K562 (cell line): ENCODE data around the gene KCNMB1. TPM values are rescaled to one million over a fixed set of nuclear protein-coding genes. Genes with fewer than 3 reads are reported as not detected.

Experiments
- ATAC-seq: fragments of 200-7000 bp; cut with Tn5 transposase; 3 replicates; pipeline ENCODE4 v1.9.1; 2020; ENCODE audit warnings: moderate library complexity
- BruUV-seq: library from RNA; stranded (reverse); fragments of 400-500 nt; replicated peaks from 2 replicates; lab custom pipeline; 2021; lab: Mats Ljungman, UMichigan
- CTCF ChIA-PET: fragments of 300-600 bp; formaldehyde crosslinking; extraction: SDS; loops from one replicate; lab custom pipeline; 2021; ENCODE audit warnings: low intra/inter-chr PET ratio; lab: Yijun Ruan, JAX
- POLR2A ChIA-PET: fragments of 300-600, 350-650 bp; sonication (Branson Sonifier 250); formaldehyde crosslinking; extraction: SDS; loops from one replicate; lab custom pipeline; 2021; ENCODE audit warnings: antibody characterized with exemption, inconsistent platforms; lab: Yijun Ruan, JAX
- DNase-seq, 4 experiments: peaks; one replicate each; pipeline versions ENCODE4 v3.0.0 to v3.0.0-alpha.2; 2011 to 2018; ENCODE audit warnings: low spot score in 3 of 4, mixed read lengths in 3 of 4; ENCODE audit errors: extremely low read depth in 1 of 4
- FAIRE-seq: peaks from 2 replicates; lab custom pipeline; 2011; peaks lifted over from hg19 to GRCh38; lab: Jason Lieb, UNC
- H2AFZ ChIP-seq: 2 replicates; pipeline ENCODE4 v1.6.0; 2011; ENCODE audit warnings: low read depth, low read length, control low read depth, inconsistent platforms
- H3K27ac ChIP-seq: fragments of 200-600 bp; 3 replicates; pipeline ENCODE4 v1.8.0; 2011; ENCODE audit warnings: low read depth, mild to moderate bottlenecking, control low read depth, inconsistent platforms, low read length, moderate library complexity, mixed read lengths; ENCODE audit errors: extremely low read depth
- H3K27me3 ChIP-seq, 2 experiments: fragments of 300-600 bp in 1 of 2; 2 replicates in 1 of 2; 3 replicates in 1 of 2; pipeline versions ENCODE4 v1.6.0 to v1.8.0; 2011; ENCODE audit warnings: inconsistent platforms in 2 of 2, low read length in 2 of 2, mild to moderate bottlenecking in 1 of 2, mixed read lengths in 1 of 2, moderate library complexity in 1 of 2; ENCODE audit not compliant: control insufficient read depth in 2 of 2, insufficient read depth in 2 of 2
- H3K36me3 ChIP-seq: fragments of 300-600 bp; 3 replicates; pipeline ENCODE4 v1.8.0; 2011; ENCODE audit warnings: mild to moderate bottlenecking, low read length, inconsistent platforms; ENCODE audit not compliant: control insufficient read depth, insufficient read depth
- H3K4me1 ChIP-seq, 2 experiments: fragments of 200-600 bp in 1 of 2; replicated peaks in 1 of 2; 2 replicates in 1 of 2; 3 replicates in 1 of 2; pipeline versions ENCODE4 v1.5.1 to v1.8.0; 2011; ENCODE audit warnings: inconsistent platforms in 2 of 2, low read length in 2 of 2, mild to moderate bottlenecking in 1 of 2, mixed read lengths in 1 of 2, moderate library complexity in 1 of 2; ENCODE audit not compliant: control insufficient read depth in 2 of 2, insufficient read depth in 2 of 2
- H3K4me2 ChIP-seq: 2 replicates; pipeline ENCODE4 v1.6.1; 2011; ENCODE audit warnings: low read length, control low read depth, inconsistent platforms, mixed read lengths; ENCODE audit not compliant: insufficient read depth
- H3K4me3 ChIP-seq: fragments of 200-600 bp; sonication (generic), shearing (Covaris generic); 2 replicates; pipeline ENCODE4 v1.5.1; 2016; ENCODE audit warnings: control low read depth, inconsistent platforms
- H3K79me2 ChIP-seq: fragments of 200-600 bp; 3 replicates; pipeline ENCODE4 v1.8.0; 2011; ENCODE audit warnings: low read length, inconsistent platforms; ENCODE audit not compliant: control insufficient read depth, insufficient read depth
- H3K9ac ChIP-seq, 2 experiments: 2 replicates each; pipeline versions ENCODE4 v1.6.0 to v1.6.1; 2011; ENCODE audit warnings: low read depth in 2 of 2, low read length in 2 of 2, control low read depth in 1 of 2, inconsistent platforms in 1 of 2, mild to moderate bottlenecking in 1 of 2, mixed read lengths in 1 of 2; ENCODE audit not compliant: insufficient read depth in 1 of 2
- H3K9me1 ChIP-seq: one replicate; pipeline ENCODE4 v1.6.0; 2011; ENCODE audit warnings: inconsistent platforms, mild to moderate bottlenecking, low read length, moderate library complexity; ENCODE audit not compliant: control insufficient read depth, insufficient read depth
- H3K9me3 ChIP-seq: replicated peaks from 2 replicates; pipeline ENCODE4 v1.5.1; 2011; ENCODE audit warnings: low read depth, low read length, inconsistent platforms; ENCODE audit not compliant: control insufficient read depth, insufficient read depth
- H4K20me1 ChIP-seq: replicated peaks from 2 replicates; pipeline ENCODE4 v1.6.1; 2011; ENCODE audit warnings: low read length, inconsistent platforms, mixed read lengths; ENCODE audit not compliant: control insufficient read depth, insufficient read depth
- ARID3A ChIP-seq: IDR thresholded peaks from 2 replicates; pipeline ENCODE4 v1.6.1; 2012; ENCODE audit warnings: low read depth, low read length, improper control_type of control experiment, borderline replicate concordance
- CTBP1 ChIP-seq: fragments of 450-650 bp; IDR thresholded peaks from 2 replicates; pipeline ENCODE4 v1.6.1; 2016; ENCODE audit warnings: borderline replicate concordance
- E2F3 ChIP-seq: fragments of 250-450 bp; sonication (Bioruptor Pico); IDR thresholded peaks from 2 replicates; pipeline ENCODE4 v1.4.0; 2020; ENCODE audit warnings: mild to moderate bottlenecking
- MTF1 ChIP-seq: fragments of 250-450 bp; sonication (Bioruptor Pico); IDR thresholded peaks from 2 replicates; pipeline ENCODE4 v1.9.0; 2021; ENCODE audit warnings: moderate library complexity, mild to moderate bottlenecking, inconsistent platforms, borderline replicate concordance
- RCOR1 ChIP-seq, 2 experiments: IDR thresholded peaks; 2 replicates each; pipeline ENCODE4 v1.6.1; 2012; ENCODE audit warnings: low read depth in 2 of 2, low read length in 2 of 2, borderline replicate concordance in 1 of 2, improper control_type of control experiment in 1 of 2
- SMC3 ChIP-seq: conservative IDR thresholded peaks from 2 replicates; pipeline ENCODE4 v1.6.1; 2011; ENCODE audit warnings: low read depth, low read length, improper control_type of control experiment; ENCODE audit not compliant: insufficient read depth
- SNAPC5 ChIP-seq: fragments of 250-450 bp; sonication (Bioruptor Pico); IDR thresholded peaks from 2 replicates; pipeline ENCODE4 v1.8.0; 2021; ENCODE audit warnings: moderate library complexity, mild to moderate bottlenecking, inconsistent platforms
- SPI1 ChIP-seq: IDR thresholded peaks from 2 replicates; pipeline ENCODE4 v1.6.1; 2011; ENCODE audit warnings: low read depth, low read length, control low read depth, borderline replicate concordance
- ZHX1 ChIP-seq: fragments of 150-350 bp; conservative IDR thresholded peaks from 2 replicates; pipeline ENCODE4 v1.6.1; 2014; ENCODE audit warnings: low read length
- ZMIZ1 ChIP-seq, 2 experiments: fragments of 150-350 bp in 1 of 2; IDR thresholded peaks; 2 replicates each; pipeline ENCODE4 v1.6.1; 2012 to 2016; ENCODE audit warnings: low read depth in 2 of 2, low read length in 2 of 2, mild to moderate bottlenecking in 1 of 2, moderate library complexity in 1 of 2
- ZNF121 ChIP-seq: sonication (generic); formaldehyde crosslinking; conservative IDR thresholded peaks from 2 replicates; pipeline ENCODE4 v1.8.0; 2022; ENCODE audit warnings: missing genetic modification reagents
- ZNF134 ChIP-seq: fragments of 250-450 bp; sonication (Bioruptor Pico); conservative IDR thresholded peaks from 2 replicates; pipeline ENCODE4 v1.4.0; 2020
- WGBS: fragments of 100-300 bp; shearing (Covaris generic); methylation state at CpG from one replicate; pipeline ENCODE4 v1.1.6; 2016; ENCODE audit warnings: low coverage, mixed read lengths; ENCODE audit not compliant: insufficient coverage; ENCODE audit errors: missing lambda C conversion rate; 5-methylcytosine and 5-hydroxymethylcytosine counted together
- in situ Hi-C: fragments of 300-500 bp; cut with MboI; formaldehyde crosslinking; loops from 4 replicates; pipeline ENCODE4 v1.15.0; 2018; ENCODE audit warnings: inconsistent platforms, mixed read lengths
- intact Hi-C: fragments of 100-400 bp; cut with micrococcal nuclease; formaldehyde crosslinking; loops from 2 replicates; pipeline ENCODE4 v1.14.2; 2022
- polyA plus RNA-seq, 8 experiments: library from polyadenylated mRNA; depleted of rRNA in 4 of 8; stranded (reverse) in 5 of 8; unstranded in 3 of 8; fragments of >200 nt; fragmentation: Nextera tagmentation in 2 of 8; fragmentation: Illumina TruSeq in 1 of 8; extraction: Ambion mirVana in 2 of 8; extraction: Trizol in 1 of 8; gene quantifications; 2 replicates each; pipeline versions ENCODE4 v1.2.1 to v1.2.3, GENCODE V29; 2011 to 2014; ENCODE audit warnings: inconsistent platforms in 1 of 8, missing spikeins in 1 of 8
- total RNA-seq, 7 experiments: library from RNA; depleted of rRNA in 6 of 7; stranded (reverse); fragments of >200 nt in 6 of 7; fragmentation: Illumina TruSeq in 2 of 7; extraction: Trizol in 2 of 7; gene quantifications; 2 replicates each; pipeline versions ENCODE4 v1.2.1 to v1.2.3, GENCODE V29; 2011 to 2021; ENCODE audit warnings: low replicate concordance in 1 of 7

The KCNMB1 gene
- total and polyA plus RNA-seq, 9 of the 15 experiments (the other 6 are each of a cell fraction or from before 2014, with no cell fraction given): not detected

GRCh38 chr5:170338933-170339779 lies 50.0 kb downstream of the KCNMB1 start:
- WGBS: 35% methylated on average over 4 of the region's 4 CpGs
- Histone ChIP-seq H3K4me1 (peaks cover 0 to 9% of the 10 kb centered on the region in 2 experiments; a peak in 3 of 5 replicates), H3K27ac (no peak overlapping the region), H3K27me3 (no peaks in the 10 kb centered on the region; a peak in 3 of 5 replicates), H3K9me3 (no peaks in the 10 kb centered on the region), H3K9ac (no peak overlapping the region), H3K36me3 (no peaks in the 10 kb centered on the region), H3K79me2 (no peaks in the 10 kb centered on the region), H3K4me2 (no peak overlapping the region), H4K20me1 (no peaks in the 10 kb centered on the region), H2AFZ (no peak overlapping the region), H3K9me1 (no peaks in the 10 kb centered on the region), H3K4me3 (no peak overlapping the region)
- peak; percentile 89 for ATAC-seq
- POLR2A ChIA-PET: interaction anchor here (0.6 to 1.4 kb wide), 3 partner anchors 9 to 138 kb away, joined by 3 to 4 read pairs (median 3); no protein-coding TSS in a partner anchor
- CTCF ChIA-PET: interaction anchor here (1.7 to 2.6 kb wide), 4 partner anchors 65 to 237 kb away, joined by 4 to 58 read pairs (median 12); no protein-coding TSS in a partner anchor
- intact Hi-C loops: loop anchor here (1.0 to 2.0 kb wide), 4 partner anchors 65 to 238 kb away; no protein-coding TSS in a partner anchor
- peak; percentile 46 to 77 (median 60) for DNase-seq
- peak; percentile 65 for FAIRE-seq
- no TSS peak for BruUV-seq
- in situ Hi-C loops: loop anchor here (5.0 kb wide), 1 partner anchor 112 kb away; no protein-coding TSS in a partner anchor
- TF ChIP-seq RCOR1 (IDR thresholded peaks at IDR 0.05; ENCODE audit: borderline replicate concordance in 1 of 2, low read depth in 2 of 2, low read length in 2 of 2): peak in 1 of 2 experiments; percentile 38; a peak in 2 of 4 replicates
- TF ChIP-seq E2F3 (CRISPR knock-in tag): no peak
- no peak for TF ChIP-seq MTF1 (CRISPR knock-in tag)
- TF ChIP-seq ZNF121 (CRISPR knock-in tag): no peak
- TF ChIP-seq SPI1: peak; percentile 100
- no peak for TF ChIP-seq SNAPC5 (CRISPR knock-in tag)
- TF ChIP-seq ARID3A: no peak
- peak; percentile 64 for TF ChIP-seq CTBP1
- peak; percentile 86 for TF ChIP-seq SMC3
- TF ChIP-seq ZHX1: no peak
- TF ChIP-seq ZMIZ1 (IDR thresholded peaks at IDR 0.05; ENCODE audit: low read depth in 2 of 2, low read length in 2 of 2): no peak
- no peak for TF ChIP-seq ZNF134
